Measurements from ENCODE around the gene KLF16. TPM values are rescaled to one million over a fixed set of nuclear protein-coding genes. Genes with fewer than 3 reads are reported as not detected.

Gene KLF16
- total RNA-seq, 1 donor from 2014 or later, result 5.0 TPM

- no peak for DNase-seq
Measured at GRCh38 chr19:1806184-1807029, 57.0 kb downstream of the KLF16 start.

GRCh38 chr19:1805401-1806183 lies 57.8 kb downstream of the KLF16 start:
- no peak for DNase-seq

DNA sequence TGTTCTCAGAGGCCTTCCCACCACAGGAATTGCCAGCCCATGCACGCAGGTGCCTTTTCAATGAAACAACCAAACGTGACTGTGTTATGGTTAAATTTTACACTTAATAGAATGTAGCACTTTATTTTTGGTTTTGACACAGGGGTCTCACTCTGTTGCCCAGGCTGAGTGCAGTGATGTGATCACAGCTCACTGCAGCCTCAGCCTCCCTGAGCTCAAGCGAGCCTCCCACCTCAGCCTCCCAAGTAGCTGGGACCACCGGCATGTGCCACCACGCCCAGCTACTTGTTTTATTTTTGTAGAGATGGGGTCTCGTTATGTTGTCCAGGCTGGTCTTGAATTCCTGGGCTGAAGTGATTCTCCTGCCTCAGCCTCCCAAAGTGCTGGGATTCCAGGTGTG lies 58.5 kb downstream of the KLF16 start:
- DNase-seq, result no peak

Other genes starting within 250 kb of the KLF16 start
- 85.2 TPM for gene TCF3, start 211.0 kb downstream of the KLF16 start, total RNA-seq
- not detected for gene ONECUT3, start 110.1 kb downstream of the KLF16 start, total RNA-seq
- gene ATP8B3, start 51.3 kb downstream of the KLF16 start, total RNA-seq, result 1.9 TPM
- 11.2 TPM for gene REXO1, start 15.1 kb downstream of the KLF16 start, total RNA-seq
- 62.7 TPM for gene ABHD17A, start 21.9 kb upstream of the KLF16 start, total RNA-seq
- 2.8 TPM for gene ADAT3, start 41.8 kb upstream of the KLF16 start, total RNA-seq
- 56.5 TPM for gene SCAMP4, start 41.8 kb upstream of the KLF16 start, total RNA-seq
- 52.2 TPM for gene CSNK1G2, start 77.6 kb upstream of the KLF16 start, total RNA-seq
- gene BTBD2, start 152.1 kb upstream of the KLF16 start, total RNA-seq, result 59.7 TPM
- gene MKNK2, start 187.7 kb upstream of the KLF16 start, total RNA-seq, result 115 TPM
- gene MOB3A, start 232.7 kb upstream of the KLF16 start, total RNA-seq, result 24.4 TPM
- gene IZUMO4, start 233.3 kb upstream of the KLF16 start, total RNA-seq, result 3.1 TPM